HFFc6 (cell line): ENCODE data around the gene KCNQ1OT1. TPM values are rescaled to one million over a fixed set of nuclear protein-coding genes. Genes with fewer than 3 reads are reported as not detected.

Experiments used
- DNase-seq: peaks from one replicate; pipeline ENCODE4 v3.0.0-alpha.2; 2018
- H3K27ac Mint-ChIP-seq: 2 replicates; pipeline ENCODE4 v1.8.0; 2020; ENCODE audit warnings: mild to moderate bottlenecking, mixed read lengths
- H3K27me3 Mint-ChIP-seq: 2 replicates; pipeline ENCODE4 v1.8.0; 2021; ENCODE audit warnings: mild to moderate bottlenecking, moderate library complexity, mixed read lengths; ENCODE audit not compliant: insufficient read depth
- H3K36me3 Mint-ChIP-seq: 2 replicates; pipeline ENCODE4 v1.8.0; 2021; ENCODE audit warnings: low read depth, mixed read lengths
- H3K4me1 Mint-ChIP-seq: 2 replicates; pipeline ENCODE4 v1.8.0; 2020; ENCODE audit warnings: low read depth, mixed read lengths
- H3K4me3 Mint-ChIP-seq: 2 replicates; pipeline ENCODE4 v1.8.0; 2020; ENCODE audit warnings: mild to moderate bottlenecking, moderate library complexity, mixed read lengths
- H3K9me3 Mint-ChIP-seq: 2 replicates; pipeline ENCODE4 v1.8.0; 2020; ENCODE audit warnings: mild to moderate bottlenecking, mixed read lengths
- total RNA-seq, 6 experiments: library from RNA; stranded (reverse); fragmentation: NEBNext Ultra II Directional; extraction: Animal tissue kit (Norgen Biotek cat#: 25700); gene quantifications; 2 replicates in 1 of 6; 3 replicates in 5 of 6; pipeline ENCODE4 v1.2.3, GENCODE V29; 2021
- TF ChIP-seq, protein P1 (sequence below): fragments of 200-600 bp; sonication (generic); IDR thresholded peaks from 2 replicates; pipeline ENCODE4 v1.5.0; 2021; ENCODE audit warnings: antibody characterized with exemption, mild to moderate bottlenecking

Gene KCNQ1OT1
- total RNA-seq, 6 experiments from 2014 or later, result 0.41 to 0.76 (median 0.43) TPM

- Mint-ChIP-seq H3K27ac (no peak overlapping the region), H3K27me3 (peaks cover 3% of the 10 kb centered on the region), H3K36me3 (no peaks in the 10 kb centered on the region), H3K4me3 (no peak overlapping the region), H3K9me3 (no peaks in the 10 kb centered on the region), H3K4me1 (no peaks in the 10 kb centered on the region)
- no peak for DNase-seq
- TF ChIP-seq, protein P1, sequence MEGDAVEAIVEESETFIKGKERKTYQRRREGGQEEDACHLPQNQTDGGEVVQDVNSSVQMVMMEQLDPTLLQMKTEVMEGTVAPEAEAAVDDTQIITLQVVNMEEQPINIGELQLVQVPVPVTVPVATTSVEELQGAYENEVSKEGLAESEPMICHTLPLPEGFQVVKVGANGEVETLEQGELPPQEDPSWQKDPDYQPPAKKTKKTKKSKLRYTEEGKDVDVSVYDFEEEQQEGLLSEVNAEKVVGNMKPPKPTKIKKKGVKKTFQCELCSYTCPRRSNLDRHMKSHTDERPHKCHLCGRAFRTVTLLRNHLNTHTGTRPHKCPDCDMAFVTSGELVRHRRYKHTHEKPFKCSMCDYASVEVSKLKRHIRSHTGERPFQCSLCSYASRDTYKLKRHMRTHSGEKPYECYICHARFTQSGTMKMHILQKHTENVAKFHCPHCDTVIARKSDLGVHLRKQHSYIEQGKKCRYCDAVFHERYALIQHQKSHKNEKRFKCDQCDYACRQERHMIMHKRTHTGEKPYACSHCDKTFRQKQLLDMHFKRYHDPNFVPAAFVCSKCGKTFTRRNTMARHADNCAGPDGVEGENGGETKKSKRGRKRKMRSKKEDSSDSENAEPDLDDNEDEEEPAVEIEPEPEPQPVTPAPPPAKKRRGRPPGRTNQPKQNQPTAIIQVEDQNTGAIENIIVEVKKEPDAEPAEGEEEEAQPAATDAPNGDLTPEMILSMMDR, result no peak
Observed at GRCh38 chr11:2582351-2582945, 117.3 kb downstream of the KCNQ1OT1 start.

GRCh38 chr11:2581931-2582350, 117.9 kb downstream of the KCNQ1OT1 start:
- no peak overlapping the region for H3K27ac Mint-ChIP-seq
- peaks cover 5% of the 10 kb centered on the region for H3K27me3 Mint-ChIP-seq
- DNase-seq, result no peak
- TF ChIP-seq, protein P1, result no peak
- H3K4me3 Mint-ChIP-seq, result no peak overlapping the region
- no peaks in the 10 kb centered on the region for H3K36me3 Mint-ChIP-seq
- H3K4me1 Mint-ChIP-seq, result no peaks in the 10 kb centered on the region
- no peaks in the 10 kb centered on the region for H3K9me3 Mint-ChIP-seq

GRCh38 chr11:2581151-2581930, 118.5 kb downstream of the KCNQ1OT1 start:
- TF ChIP-seq, protein P1, result no peak
- Mint-ChIP-seq H3K36me3 (no peaks in the 10 kb centered on the region), H3K27me3 (peaks cover 5% of the 10 kb centered on the region; the same call in 1 of the 2 replicates), H3K4me1 (no peaks in the 10 kb centered on the region), H3K4me3 (no peak overlapping the region), H3K27ac (no peak overlapping the region), H3K9me3 (no peaks in the 10 kb centered on the region)
- DNase-seq, result no peak

- H3K4me1 Mint-ChIP-seq, result no peaks in the 10 kb centered on the region
- TF ChIP-seq, protein P1, result no peak
- DNase-seq, result no peak
Observed at GRCh38 chr11:2580571-2581001, 119.2 kb downstream of the KCNQ1OT1 start.

GRCh38 chr11:2580061-2580421, 119.8 kb downstream of the KCNQ1OT1 start:
- H3K27ac Mint-ChIP-seq, result no peak overlapping the region
- DNase-seq, result no peak

More at GRCh38 chr11:2580571-2581001, 119.2 kb downstream of the KCNQ1OT1 start:
- Mint-ChIP-seq H3K27ac (no peak overlapping the region), H3K9me3 (no peaks in the 10 kb centered on the region), H3K27me3 (peaks cover 9% of the 10 kb centered on the region; the same call in 1 of the 2 replicates), H3K36me3 (no peaks in the 10 kb centered on the region), H3K4me3 (no peak overlapping the region)

More at GRCh38 chr11:2580061-2580421, 119.8 kb downstream of the KCNQ1OT1 start:
- Mint-ChIP-seq H3K36me3 (no peaks in the 10 kb centered on the region), H3K4me1 (no peaks in the 10 kb centered on the region), H3K27me3 (peaks cover 9% of the 10 kb centered on the region; the same call in 1 of the 2 replicates), H3K9me3 (no peaks in the 10 kb centered on the region), H3K4me3 (no peak overlapping the region)
- TF ChIP-seq, protein P1, result no peak
